Dermis blood vessel endothelial cell (primary cell): ENCODE results near the gene VPS37D. TPM values are rescaled to one million over a fixed set of nuclear protein-coding genes. Genes with fewer than 3 reads are reported as not detected.
A peak's percentile ranks its signal among the peaks of the same experiment; 100 is the strongest.
"Not testable (repeated sequence)": the region's sequence is repeated elsewhere in the genome, so short reads cannot be mapped to it uniquely, and the experiment has no call there.

Experiments
- DNase-seq: peaks from one replicate; pipeline ENCODE4 v3.0.0; 2010
- total RNA-seq: library from RNA; depleted of rRNA; stranded (reverse); fragments of >200 nt; gene quantifications from 2 replicates; pipeline ENCODE4 v1.2.3, GENCODE V29; 2014

The VPS37D gene
- total RNA-seq, 1 donor from 2014 or later = 5.4 TPM

GRCh38 chr7:73646785-73647724, 20.6 kb upstream of the VPS37D start:
- no peak for DNase-seq

- peak; percentile 10 for DNase-seq
These were observed 19.7 kb upstream of the VPS37D start for GRCh38 chr7:73647725-73648592.

- DNase-seq = no peak
These were observed 18.9 kb upstream of the VPS37D start for GRCh38 chr7:73648593-73649332.

GRCh38 chr7:73649576-73649975, 18.1 kb upstream of the VPS37D start:
- DNase-seq = no peak

- DNase-seq = no peak
These were observed 17.1 kb upstream of the VPS37D start for GRCh38 chr7:73650524-73650923.

- DNase-seq = no peak
These were observed 15.1 kb upstream of the VPS37D start for GRCh38 chr7:73652541-73652949.

- not testable (repeated sequence) for DNase-seq
These were observed 12.3 kb upstream of the VPS37D start for GRCh38 chr7:73655309-73655708.

GRCh38 chr7:73659983-73660382, 7.6 kb upstream of the VPS37D start:
- no peak for DNase-seq

GRCh38 chr7:73660594-73660993, 7.0 kb upstream of the VPS37D start:
- not testable (repeated sequence) for DNase-seq

- no peak for DNase-seq
These were observed 4.6 kb upstream of the VPS37D start for GRCh38 chr7:73663033-73663432.

- DNase-seq = peak; percentile 16
These were observed 663 bp downstream of the VPS37D start for GRCh38 chr7:73668103-73668885.

GRCh38 chr7:73668886-73669230, 1.2 kb downstream of the VPS37D start:
- DNase-seq = no peak

- DNase-seq = no peak
These were observed 1.7 kb downstream of the VPS37D start for GRCh38 chr7:73669288-73669701.

- DNase-seq = no peak
These were observed 2.3 kb downstream of the VPS37D start for GRCh38 chr7:73669858-73670385.

GRCh38 chr7:73671322-73671661, 3.7 kb downstream of the VPS37D start:
- DNase-seq = no peak

- no peak for DNase-seq
These were observed 4.3 kb downstream of the VPS37D start for GRCh38 chr7:73671857-73672445.

- no peak for DNase-seq
These were observed 7.0 kb downstream of the VPS37D start for GRCh38 chr7:73674468-73675124.

GRCh38 chr7:73676062-73676461, 8.4 kb downstream of the VPS37D start:
- not testable (repeated sequence) for DNase-seq

GRCh38 chr7:73678862-73679261, 11.2 kb downstream of the VPS37D start:
- DNase-seq = no peak

- no peak for DNase-seq
These were observed 12.1 kb downstream of the VPS37D start for GRCh38 chr7:73679709-73680108.

- no peak for DNase-seq
These were observed 12.9 kb downstream of the VPS37D start for GRCh38 chr7:73680501-73680900.
